GM12892 (cell line): Measurements from ENCODE around the gene PTPN4.
A peak's percentile ranks its signal among the peaks of the same experiment; 100 is the strongest.

Experiments
- POLR2A ChIP-seq: IDR thresholded peaks from 2 replicates; pipeline ENCODE4 v1.6.1; 2011; ENCODE audit warnings: low read depth, low read length, control low read depth
- POLR2AphosphoS5 ChIP-seq: IDR thresholded peaks from 2 replicates; pipeline ENCODE4 v1.6.1; 2011; ENCODE audit warnings: low read depth, low read length, control low read depth

- peak; percentile 87 for TF ChIP-seq POLR2AphosphoS5
- peak; percentile 85 for TF ChIP-seq POLR2A
Observed at GRCh38 chr2:119759451-119760236, at the start of gene PTPN4.
